HPDE6-E6E7 (cell line): ENCODE results near the gene CRACR2A.

ENCODE experiments used
- DNase-seq: peaks from one replicate; pipeline ENCODE4 v3.0.0; 2011; ENCODE audit warnings: missing footprints; ENCODE audit errors: extremely low spot score

The CRACR2A gene

GRCh38 chr12:3726456-3726855, 26.5 kb downstream of the CRACR2A start:
- no peak for DNase-seq

- peak; percentile 46 for DNase-seq
Measured at GRCh38 chr12:3725388-3726115, 27.4 kb downstream of the CRACR2A start.

GRCh38 chr12:3723916-3724805, 28.7 kb downstream of the CRACR2A start:
- no peak for DNase-seq

- no peak for DNase-seq
Measured at GRCh38 chr12:3722368-3722767, 30.5 kb downstream of the CRACR2A start.

- no peak for DNase-seq
Measured at GRCh38 chr12:3720772-3721171, 32.1 kb downstream of the CRACR2A start.

GRCh38 chr12:3718100-3718499, 34.8 kb downstream of the CRACR2A start:
- no peak for DNase-seq

GRCh38 chr12:3717283-3717898, 35.5 kb downstream of the CRACR2A start:
- no peak for DNase-seq

GRCh38 chr12:3715999-3716398, 36.9 kb downstream of the CRACR2A start:
- no peak for DNase-seq

- DNase-seq = no peak
Measured at GRCh38 chr12:3713947-3714346, 39.0 kb downstream of the CRACR2A start.

GRCh38 chr12:3713483-3713882, 39.4 kb downstream of the CRACR2A start:
- no peak for DNase-seq

- no peak for DNase-seq
Measured at GRCh38 chr12:3712209-3712992, 40.5 kb downstream of the CRACR2A start.

GRCh38 chr12:3705354-3705675, 47.6 kb downstream of the CRACR2A start:
- DNase-seq = no peak

GRCh38 chr12:3704512-3705353, 48.2 kb downstream of the CRACR2A start:
- no peak for DNase-seq

- no peak for DNase-seq
Measured at GRCh38 chr12:3700861-3701260, 52.0 kb downstream of the CRACR2A start.

GRCh38 chr12:3698218-3698974, 54.5 kb downstream of the CRACR2A start:
- peak; percentile 84 for DNase-seq

- no peak for DNase-seq
Measured at GRCh38 chr12:3697311-3697870, 55.5 kb downstream of the CRACR2A start.

- no peak for DNase-seq
Measured at GRCh38 chr12:3694673-3695072, 58.2 kb downstream of the CRACR2A start.

- DNase-seq = no peak
Measured at GRCh38 chr12:3692616-3693365, 60.1 kb downstream of the CRACR2A start.

- DNase-seq = no peak
Measured at GRCh38 chr12:3686463-3686862, 66.4 kb downstream of the CRACR2A start.
